Measurements from ENCODE around the gene SMOC1. TPM values are rescaled to one million over a fixed set of nuclear protein-coding genes. Genes with fewer than 3 reads are reported as not detected.

The SMOC1 gene
- total RNA-seq, 1 donor from 2014 or later, result not detected

- TF ChIP-seq CTCF (IDR thresholded peaks at IDR 0.05), result no peak
- no peak for DNase-seq
- Mint-ChIP-seq H3K27me3 (peaks cover 14% of the 10 kb centered on the region), H3K27ac (no peak overlapping the region), H3K4me3 (no peak overlapping the region), H3K4me1 (no peaks in the 10 kb centered on the region), H3K9me3 (no peaks in the 10 kb centered on the region), H3K36me3 (ENCODE audit: low read depth) (no peaks in the 10 kb centered on the region)
- ChIA-PET POLR2A (no interaction called here), CTCF (no interaction called here)
- ATAC-seq (ENCODE audit: low read depth), result no peak
- intact Hi-C loops (cut with micrococcal nuclease), result no loop called here
These were observed 51.7 kb downstream of the SMOC1 start for GRCh38 chr14:69930780-69931379.

- Mint-ChIP-seq H3K4me1 (no peaks in the 10 kb centered on the region), H3K36me3 (ENCODE audit: low read depth) (no peaks in the 10 kb centered on the region), H3K9me3 (no peaks in the 10 kb centered on the region), H3K4me3 (no peak overlapping the region), H3K27me3 (peaks cover 21% of the 10 kb centered on the region), H3K27ac (no peak overlapping the region)
- no peak for ATAC-seq (ENCODE audit: low read depth)
- intact Hi-C loops (cut with micrococcal nuclease), result no loop called here
- POLR2A ChIA-PET, result no interaction called here
- TF ChIP-seq CTCF (IDR thresholded peaks at IDR 0.05), result no peak
- no peak for DNase-seq
- CTCF ChIA-PET, result no interaction called here
These were observed 52.7 kb downstream of the SMOC1 start for GRCh38 chr14:69931960-69932359.

DNA sequence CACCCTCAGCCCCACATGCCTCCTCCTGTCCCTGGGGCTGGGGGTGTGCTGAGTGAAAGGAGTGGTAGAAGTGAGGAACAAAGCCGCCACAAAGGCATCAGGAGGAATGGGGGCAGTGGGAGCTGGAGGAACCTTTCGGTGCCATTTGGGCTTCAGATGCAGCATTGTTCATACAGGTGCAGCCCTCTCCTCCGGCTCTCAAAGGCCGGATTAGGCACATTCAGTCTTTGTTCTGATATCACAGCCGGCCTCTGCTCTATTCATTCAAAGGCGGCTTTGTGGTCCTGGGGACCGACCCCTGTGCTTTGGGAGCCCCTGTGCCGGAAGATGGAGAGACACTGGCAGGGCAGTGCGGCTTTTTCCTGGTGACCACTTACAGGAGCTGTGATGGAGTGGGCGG is 53.2 kb downstream of the SMOC1 start:
- no peak for TF ChIP-seq CTCF (IDR thresholded peaks at IDR 0.05)
- Mint-ChIP-seq H3K4me1 (no peaks in the 10 kb centered on the region), H3K36me3 (ENCODE audit: low read depth) (no peaks in the 10 kb centered on the region), H3K27me3 (peaks cover 21% of the 10 kb centered on the region), H3K4me3 (no peak overlapping the region), H3K9me3 (no peaks in the 10 kb centered on the region), H3K27ac (no peak overlapping the region)
- ChIA-PET POLR2A (no interaction called here), CTCF (no interaction called here)
- intact Hi-C loops (cut with micrococcal nuclease), result no loop called here
- no peak for ATAC-seq (ENCODE audit: low read depth)
- DNase-seq, result no peak

DNA sequence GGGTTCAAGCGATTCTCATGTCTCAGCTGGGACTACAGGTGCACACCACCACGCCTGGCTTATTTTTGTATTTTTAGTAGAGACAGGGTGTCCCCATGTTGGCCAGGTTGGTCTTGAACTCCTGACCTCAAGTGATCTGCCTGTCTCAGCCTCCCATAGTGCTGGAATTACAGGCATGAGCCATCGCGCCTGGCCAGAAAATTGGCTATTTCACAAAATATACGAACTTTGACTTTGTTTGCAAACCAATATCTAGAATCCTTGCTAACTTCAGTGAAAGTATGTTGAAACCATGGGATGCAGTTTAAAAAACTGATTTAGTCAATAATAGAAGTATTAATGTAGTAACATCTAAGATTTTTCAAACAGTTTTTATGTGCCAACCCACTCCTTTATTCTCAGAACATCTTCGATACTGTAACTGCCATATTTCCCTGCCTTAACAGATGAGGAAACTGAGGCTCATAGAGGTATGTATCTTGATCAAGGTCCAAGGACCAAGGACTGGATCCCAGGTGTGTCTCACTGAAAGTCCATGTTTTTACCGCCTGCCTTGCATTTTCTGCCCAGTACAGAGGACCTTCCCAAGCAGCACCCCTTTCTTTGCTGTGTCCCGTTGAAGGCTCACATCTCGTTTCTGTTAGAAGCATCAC is 54.5 kb downstream of the SMOC1 start:
- ChIA-PET CTCF (no interaction called here), POLR2A (no interaction called here)
- H3K36me3 Mint-ChIP-seq (ENCODE audit: low read depth), result no peaks in the 10 kb centered on the region
- no peak overlapping the region for H3K27ac Mint-ChIP-seq
- H3K27me3 Mint-ChIP-seq, result peaks cover 21% of the 10 kb centered on the region
- intact Hi-C loops (cut with micrococcal nuclease), result no loop called here
- no peaks in the 10 kb centered on the region for H3K4me1 Mint-ChIP-seq
- ATAC-seq (ENCODE audit: low read depth) (no peak), DNase-seq (no peak)
- no peak for TF ChIP-seq CTCF (IDR thresholded peaks at IDR 0.05)
- H3K4me3 Mint-ChIP-seq, result no peak overlapping the region
- H3K9me3 Mint-ChIP-seq, result no peaks in the 10 kb centered on the region

- no peaks in the 10 kb centered on the region for H3K4me1 Mint-ChIP-seq
- DNase-seq (no peak), ATAC-seq (ENCODE audit: low read depth) (no peak)
- no peak overlapping the region for H3K4me3 Mint-ChIP-seq
- H3K36me3 Mint-ChIP-seq (ENCODE audit: low read depth), result no peaks in the 10 kb centered on the region
- no peak for TF ChIP-seq CTCF (IDR thresholded peaks at IDR 0.05)
- intact Hi-C loops (cut with micrococcal nuclease), result no loop called here
- CTCF ChIA-PET, result no interaction called here
- POLR2A ChIA-PET, result no interaction called here
- H3K27me3 Mint-ChIP-seq, result peaks cover 23% of the 10 kb centered on the region
- no peak overlapping the region for H3K27ac Mint-ChIP-seq
- H3K9me3 Mint-ChIP-seq, result no peaks in the 10 kb centered on the region
These were observed 58.3 kb downstream of the SMOC1 start for GRCh38 chr14:69937367-69938081.

All from activated B cell treated with CpG ODN at 0.5 μM for 24 hours (primary cell).